Measurements from ENCODE around the gene PPP2R5B.

DNA sequence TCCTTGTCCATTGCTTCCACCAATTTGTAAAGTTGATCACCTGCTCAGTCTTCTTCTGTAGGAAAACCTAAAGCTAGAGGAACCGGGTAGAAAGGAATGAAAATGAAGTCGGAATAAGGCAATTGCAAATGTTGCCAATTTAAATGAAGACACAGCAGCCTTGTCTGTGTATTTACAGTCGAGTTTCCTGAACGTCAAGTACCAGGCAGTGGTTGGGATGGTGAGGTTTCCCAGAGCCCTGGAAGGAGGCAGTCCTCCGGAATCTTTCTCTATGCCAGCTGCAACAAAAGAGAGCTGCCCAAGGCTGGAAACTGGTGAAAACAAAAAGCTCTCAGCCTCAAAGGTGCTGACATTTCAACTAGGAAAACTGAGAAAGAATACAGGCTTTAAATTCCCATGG, 29.7 kb downstream of the PPP2R5B start:
- TF ChIP-seq, protein P1, sequence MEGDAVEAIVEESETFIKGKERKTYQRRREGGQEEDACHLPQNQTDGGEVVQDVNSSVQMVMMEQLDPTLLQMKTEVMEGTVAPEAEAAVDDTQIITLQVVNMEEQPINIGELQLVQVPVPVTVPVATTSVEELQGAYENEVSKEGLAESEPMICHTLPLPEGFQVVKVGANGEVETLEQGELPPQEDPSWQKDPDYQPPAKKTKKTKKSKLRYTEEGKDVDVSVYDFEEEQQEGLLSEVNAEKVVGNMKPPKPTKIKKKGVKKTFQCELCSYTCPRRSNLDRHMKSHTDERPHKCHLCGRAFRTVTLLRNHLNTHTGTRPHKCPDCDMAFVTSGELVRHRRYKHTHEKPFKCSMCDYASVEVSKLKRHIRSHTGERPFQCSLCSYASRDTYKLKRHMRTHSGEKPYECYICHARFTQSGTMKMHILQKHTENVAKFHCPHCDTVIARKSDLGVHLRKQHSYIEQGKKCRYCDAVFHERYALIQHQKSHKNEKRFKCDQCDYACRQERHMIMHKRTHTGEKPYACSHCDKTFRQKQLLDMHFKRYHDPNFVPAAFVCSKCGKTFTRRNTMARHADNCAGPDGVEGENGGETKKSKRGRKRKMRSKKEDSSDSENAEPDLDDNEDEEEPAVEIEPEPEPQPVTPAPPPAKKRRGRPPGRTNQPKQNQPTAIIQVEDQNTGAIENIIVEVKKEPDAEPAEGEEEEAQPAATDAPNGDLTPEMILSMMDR (IDR thresholded peaks at IDR 0.05) = no peak
- no peak for TF ChIP-seq POLR2A (IDR thresholded peaks at IDR 0.05)
- TF ChIP-seq POLR2AphosphoS5 (IDR thresholded peaks at IDR 0.05) = no peak
